HL-60 (cell line): ENCODE measurements around the gene LIMA1.

ENCODE experiments used
- GABPA ChIP-seq: IDR thresholded peaks from 2 replicates; pipeline ENCODE4 v1.6.1; 2012; ENCODE audit warnings: low read depth
- POLR2AphosphoS5 ChIP-seq: IDR thresholded peaks from 2 replicates; pipeline ENCODE4 v1.6.1; 2012; ENCODE audit warnings: low read depth
- REST ChIP-seq: IDR thresholded peaks from 2 replicates; pipeline ENCODE4 v1.6.1; 2012; ENCODE audit warnings: low read depth; ENCODE audit not compliant: insufficient replicate concordance
- SPI1 ChIP-seq: IDR thresholded peaks from 2 replicates; pipeline ENCODE4 v1.6.1; 2012; ENCODE audit warnings: low read depth, mild to moderate bottlenecking, borderline replicate concordance
- TF ChIP-seq, protein P1 (sequence below): IDR thresholded peaks from one replicate; pipeline ENCODE4 v1.5.1; 2011; ENCODE audit warnings: low read length, control low read depth, inconsistent platforms; ENCODE audit not compliant: insufficient read depth

GRCh38 chr12:50249464-50250182 lies 33.7 kb downstream of the LIMA1 start:
- TF ChIP-seq POLR2AphosphoS5 = no peak
- TF ChIP-seq, protein P1, sequence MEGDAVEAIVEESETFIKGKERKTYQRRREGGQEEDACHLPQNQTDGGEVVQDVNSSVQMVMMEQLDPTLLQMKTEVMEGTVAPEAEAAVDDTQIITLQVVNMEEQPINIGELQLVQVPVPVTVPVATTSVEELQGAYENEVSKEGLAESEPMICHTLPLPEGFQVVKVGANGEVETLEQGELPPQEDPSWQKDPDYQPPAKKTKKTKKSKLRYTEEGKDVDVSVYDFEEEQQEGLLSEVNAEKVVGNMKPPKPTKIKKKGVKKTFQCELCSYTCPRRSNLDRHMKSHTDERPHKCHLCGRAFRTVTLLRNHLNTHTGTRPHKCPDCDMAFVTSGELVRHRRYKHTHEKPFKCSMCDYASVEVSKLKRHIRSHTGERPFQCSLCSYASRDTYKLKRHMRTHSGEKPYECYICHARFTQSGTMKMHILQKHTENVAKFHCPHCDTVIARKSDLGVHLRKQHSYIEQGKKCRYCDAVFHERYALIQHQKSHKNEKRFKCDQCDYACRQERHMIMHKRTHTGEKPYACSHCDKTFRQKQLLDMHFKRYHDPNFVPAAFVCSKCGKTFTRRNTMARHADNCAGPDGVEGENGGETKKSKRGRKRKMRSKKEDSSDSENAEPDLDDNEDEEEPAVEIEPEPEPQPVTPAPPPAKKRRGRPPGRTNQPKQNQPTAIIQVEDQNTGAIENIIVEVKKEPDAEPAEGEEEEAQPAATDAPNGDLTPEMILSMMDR = no peak
- TF ChIP-seq REST = no peak
- no peak for TF ChIP-seq GABPA
- no peak for TF ChIP-seq SPI1
